HAP-1 (cell line): ENCODE data around the gene RANBP3L.
"Not testable (repeated sequence)": the region's sequence is repeated elsewhere in the genome, so short reads cannot be mapped to it uniquely, and the experiment has no call there.

Experiments used
- DNase-seq, 2 experiments: peaks; one replicate each; pipeline ENCODE4 v3.0.0-alpha.2; 2016 to 2020; ENCODE audit warnings: low spot score in 2 of 2
- H3K27me3 ChIP-seq: fragments of 250-450 bp; sonication (Bioruptor Pico); 2 replicates; pipeline ENCODE4 v1.5.1; 2020; ENCODE audit warnings: low read depth, mild to moderate bottlenecking, moderate library complexity
- H3K36me3 ChIP-seq: fragments of 250-450 bp; sonication (Bioruptor Pico); replicated peaks from 2 replicates; pipeline ENCODE4 v1.5.1; 2020; ENCODE audit warnings: mild to moderate bottlenecking
- H3K4me1 ChIP-seq: fragments of 250-450 bp; sonication (Bioruptor Pico); 2 replicates; pipeline ENCODE4 v1.5.1; 2020; ENCODE audit warnings: mild to moderate bottlenecking
- H3K4me3 ChIP-seq: fragments of 250-450 bp; sonication (Bioruptor Pico); 2 replicates; pipeline ENCODE4 v1.5.1; 2020; ENCODE audit warnings: mild to moderate bottlenecking, moderate library complexity
- H3K9me3 ChIP-seq: fragments of 250-450 bp; sonication (Bioruptor Pico); 2 replicates; pipeline ENCODE4 v1.5.1; 2020; ENCODE audit warnings: mild to moderate bottlenecking, moderate library complexity
- in situ Hi-C: fragments of 300-500 bp; cut with MboI; formaldehyde crosslinking; loops from 3 replicates; pipeline ENCODE4 v1.14.3; 2020; ENCODE audit warnings: low sequenced_read_pairs, inconsistent platforms, mixed read lengths

Gene RANBP3L

DNA sequence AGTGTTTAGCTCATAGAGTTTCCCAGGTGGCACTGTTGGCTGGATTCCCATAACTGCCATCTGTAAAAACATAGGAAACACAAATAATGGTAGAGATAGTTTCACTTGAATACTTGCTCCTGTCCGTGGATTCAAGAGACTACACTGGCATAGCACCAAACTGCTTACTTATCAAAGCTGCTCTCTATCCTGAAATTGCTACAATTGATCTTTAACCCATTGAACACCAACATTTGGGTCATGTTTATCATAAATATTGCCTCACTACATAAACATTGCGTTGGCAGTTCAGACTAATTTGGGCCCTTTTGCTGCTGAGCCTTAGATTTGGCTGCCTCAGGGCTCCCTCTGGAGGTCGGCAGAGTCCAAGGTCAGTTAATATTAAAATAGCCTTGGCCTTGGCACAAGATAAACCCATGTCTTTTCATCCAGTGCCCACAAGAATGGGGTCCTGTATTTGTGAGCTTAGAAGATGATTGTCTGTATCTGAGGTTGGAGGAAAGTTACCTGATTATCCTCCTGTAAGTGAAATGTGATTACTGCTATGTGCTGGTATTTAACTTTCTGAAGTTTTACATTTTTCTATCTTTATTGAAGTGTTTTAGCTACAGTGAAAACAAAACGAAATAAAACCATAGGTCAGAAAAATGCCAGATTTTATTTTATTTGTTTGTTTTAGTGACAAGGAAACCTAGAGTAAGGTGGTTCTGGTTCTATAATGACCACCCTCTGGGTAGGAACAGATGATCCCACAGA is 4.0 kb upstream of the RANBP3L start:
- peak; percentile 48 to 66 for DNase-seq
- in situ Hi-C loops: no loop called here
- H3K4me3 ChIP-seq: no peak overlapping the region
- H3K36me3 ChIP-seq: no peaks in the 10 kb centered on the region
- 0 out of 2 replicates have a peak, but pooled peaks cover 3% of the 10 kb centered on the region for H3K27me3 ChIP-seq
- peaks cover 28% of the 10 kb centered on the region for H3K4me1 ChIP-seq
- H3K9me3 ChIP-seq: no peaks in the 10 kb centered on the region

DNA sequence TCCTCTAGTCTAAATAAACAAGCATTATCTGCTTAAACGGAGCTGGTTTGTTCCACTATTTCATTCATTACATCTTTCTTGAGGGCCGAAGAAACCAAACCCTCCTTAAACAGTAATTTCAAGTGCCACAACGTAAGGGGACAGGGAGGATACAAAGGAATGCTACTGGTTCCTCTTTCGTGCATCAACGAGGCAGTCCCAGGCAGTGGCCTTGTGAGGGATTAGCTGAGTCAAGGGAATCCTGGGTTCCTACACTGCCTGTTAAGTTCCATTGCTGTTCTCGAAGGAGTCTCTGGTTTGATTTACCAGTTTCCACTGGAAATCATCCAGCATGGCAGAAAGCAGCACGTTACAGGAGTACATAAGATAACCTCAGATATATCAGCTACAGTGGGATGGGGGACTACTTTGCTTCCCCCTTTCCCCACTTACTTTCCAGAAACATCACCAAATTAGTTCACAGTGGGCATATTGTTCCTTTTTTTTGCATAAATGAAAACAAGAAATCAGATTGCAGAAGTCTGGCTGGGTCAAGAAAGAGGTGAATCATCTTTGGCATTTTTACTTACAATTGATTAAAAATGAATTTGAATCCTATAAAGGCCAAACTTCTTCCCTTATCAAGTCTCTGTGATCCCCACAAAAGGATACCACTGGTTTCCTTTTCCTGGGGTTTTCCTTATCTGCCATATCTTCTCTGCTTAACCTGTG is 2.5 kb upstream of the RANBP3L start:
- Histone ChIP-seq H3K4me1 (peaks cover 28% of the 10 kb centered on the region), H3K9me3 (no peaks in the 10 kb centered on the region), H3K27me3 (0 out of 2 replicates have a peak, but pooled peaks cover 2% of the 10 kb centered on the region), H3K36me3 (no peaks in the 10 kb centered on the region), H3K4me3 (no peak overlapping the region)
- peak; percentile 48 to 52 for DNase-seq
- in situ Hi-C loops: no loop called here

DNA sequence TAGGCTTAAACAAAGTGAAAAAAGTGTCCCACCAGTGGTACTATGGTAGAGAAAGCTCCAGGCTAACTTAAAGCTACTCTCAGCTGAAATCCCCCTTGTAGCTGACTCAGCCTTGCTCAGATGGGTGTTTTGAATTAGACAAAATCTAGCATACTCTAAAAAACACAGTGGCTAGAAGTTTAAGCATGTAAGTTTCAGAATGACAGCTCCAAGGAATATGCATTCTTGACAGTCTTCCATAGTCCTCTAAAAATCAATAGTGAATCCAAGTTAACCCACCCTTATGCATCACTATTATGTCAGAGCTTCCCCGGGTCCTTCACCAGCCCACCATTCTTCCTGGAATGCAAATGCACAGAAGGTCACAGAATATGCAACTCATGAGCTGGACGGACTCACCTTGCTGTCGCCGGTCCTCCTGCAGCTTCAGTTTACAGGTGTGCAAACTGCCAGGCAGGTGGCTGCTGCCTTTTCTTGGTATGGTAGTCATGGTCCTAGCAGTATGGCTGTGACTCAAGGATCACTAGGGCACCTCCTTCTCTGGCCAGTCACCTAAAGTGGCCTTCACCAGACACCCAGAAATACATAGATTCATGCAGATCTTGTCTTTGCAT is 668 bp downstream of the RANBP3L start:
- no peaks in the 10 kb centered on the region for H3K27me3 ChIP-seq
- H3K4me1 ChIP-seq: peaks cover 28% of the 10 kb centered on the region
- no peaks in the 10 kb centered on the region; the same call in 1 of the 2 replicates for H3K9me3 ChIP-seq
- no peak for DNase-seq
- H3K36me3 ChIP-seq: no peaks in the 10 kb centered on the region
- no peak overlapping the region for H3K4me3 ChIP-seq
- in situ Hi-C loops: no loop called here

DNA sequence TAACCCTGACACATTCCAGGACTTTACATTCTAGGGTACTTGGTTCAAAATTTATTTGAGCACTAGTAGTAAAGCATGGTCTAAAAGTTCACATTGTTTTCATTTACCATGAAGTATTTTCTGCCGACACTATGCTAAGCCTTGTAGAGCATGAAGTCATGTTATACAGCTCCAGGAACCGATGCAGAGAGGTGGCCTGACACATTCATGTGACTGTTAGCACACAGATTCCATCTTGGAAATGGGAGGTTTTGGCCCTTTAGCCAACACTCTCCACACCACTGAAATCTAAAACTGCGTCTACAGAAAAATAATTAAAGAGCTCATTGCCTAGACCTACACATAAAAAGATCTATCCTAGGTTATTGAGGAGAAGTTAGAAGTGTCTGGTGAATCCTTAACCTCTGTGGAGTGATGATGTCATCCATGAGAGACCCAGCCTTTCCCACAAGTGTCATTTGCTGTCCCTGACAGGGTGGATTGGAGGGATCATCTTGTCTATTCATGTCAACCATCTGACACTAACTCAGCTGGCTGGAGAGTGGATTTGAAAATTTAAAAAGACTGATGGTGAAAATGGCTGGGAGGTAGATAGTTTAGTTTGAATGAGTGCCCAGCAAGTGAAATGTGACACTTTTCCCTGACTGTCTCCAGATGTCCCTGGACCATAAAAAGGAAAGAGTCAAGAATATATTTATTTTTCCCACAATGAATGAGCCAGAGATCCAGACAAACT is 1.3 kb downstream of the RANBP3L start:
- peaks cover 28% of the 10 kb centered on the region for H3K4me1 ChIP-seq
- H3K4me3 ChIP-seq: no peak overlapping the region
- no peak for DNase-seq
- H3K27me3 ChIP-seq: no peaks in the 10 kb centered on the region
- in situ Hi-C loops: no loop called here
- H3K9me3 ChIP-seq: no peaks in the 10 kb centered on the region; the same call in 1 of the 2 replicates
- no peaks in the 10 kb centered on the region for H3K36me3 ChIP-seq

DNA sequence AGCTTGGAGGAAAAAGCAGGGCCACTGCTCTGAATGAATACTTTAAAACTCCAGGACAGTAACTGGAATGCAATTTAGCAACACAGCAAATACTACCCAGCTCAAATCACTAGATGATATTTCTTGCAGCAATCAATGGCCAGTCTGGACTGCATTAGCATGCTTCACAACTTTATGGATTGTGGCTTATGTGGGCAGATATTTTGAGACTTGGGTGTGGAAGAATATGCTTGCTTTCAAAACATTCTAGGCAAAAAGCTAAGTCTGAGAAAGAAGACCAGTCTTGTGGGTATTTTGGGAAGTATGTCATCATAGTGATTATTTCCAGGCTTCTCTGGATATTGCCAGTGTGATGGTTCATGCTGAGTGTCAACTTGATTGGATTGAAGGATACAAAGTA is 3.1 kb downstream of the RANBP3L start:
- in situ Hi-C loops: no loop called here
- H3K27me3 ChIP-seq: no peaks in the 10 kb centered on the region
- H3K4me3 ChIP-seq: no peak overlapping the region
- H3K9me3 ChIP-seq: no peaks in the 10 kb centered on the region; the same call in 1 of the 2 replicates
- DNase-seq: no peak
- H3K4me1 ChIP-seq: peaks cover 19% of the 10 kb centered on the region
- no peaks in the 10 kb centered on the region for H3K36me3 ChIP-seq

DNA sequence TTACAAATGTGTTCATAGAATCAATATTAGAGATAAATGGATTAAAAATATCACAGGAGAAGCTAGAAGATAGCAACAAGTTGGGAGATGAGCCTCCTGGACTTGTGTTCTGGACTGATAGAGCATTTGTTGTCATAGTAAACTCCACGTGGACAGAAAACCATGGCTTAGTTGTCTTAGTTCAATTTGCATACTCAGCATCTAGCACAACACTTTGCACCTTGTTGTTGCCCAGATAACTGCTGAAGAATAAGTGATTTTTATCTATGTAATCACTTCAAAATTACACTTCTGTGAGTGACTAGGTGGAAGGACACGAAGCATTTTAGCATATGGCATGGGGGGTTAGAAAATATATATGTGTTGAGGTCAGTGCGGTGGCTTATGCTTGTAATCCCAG is 4.0 kb downstream of the RANBP3L start:
- no peaks in the 10 kb centered on the region; the same call in 1 of the 2 replicates for H3K9me3 ChIP-seq
- H3K4me1 ChIP-seq: peaks cover 10% of the 10 kb centered on the region
- H3K4me3 ChIP-seq: no peak overlapping the region
- in situ Hi-C loops: no loop called here
- H3K36me3 ChIP-seq: no peaks in the 10 kb centered on the region
- no peaks in the 10 kb centered on the region for H3K27me3 ChIP-seq
- no peak for DNase-seq

DNA sequence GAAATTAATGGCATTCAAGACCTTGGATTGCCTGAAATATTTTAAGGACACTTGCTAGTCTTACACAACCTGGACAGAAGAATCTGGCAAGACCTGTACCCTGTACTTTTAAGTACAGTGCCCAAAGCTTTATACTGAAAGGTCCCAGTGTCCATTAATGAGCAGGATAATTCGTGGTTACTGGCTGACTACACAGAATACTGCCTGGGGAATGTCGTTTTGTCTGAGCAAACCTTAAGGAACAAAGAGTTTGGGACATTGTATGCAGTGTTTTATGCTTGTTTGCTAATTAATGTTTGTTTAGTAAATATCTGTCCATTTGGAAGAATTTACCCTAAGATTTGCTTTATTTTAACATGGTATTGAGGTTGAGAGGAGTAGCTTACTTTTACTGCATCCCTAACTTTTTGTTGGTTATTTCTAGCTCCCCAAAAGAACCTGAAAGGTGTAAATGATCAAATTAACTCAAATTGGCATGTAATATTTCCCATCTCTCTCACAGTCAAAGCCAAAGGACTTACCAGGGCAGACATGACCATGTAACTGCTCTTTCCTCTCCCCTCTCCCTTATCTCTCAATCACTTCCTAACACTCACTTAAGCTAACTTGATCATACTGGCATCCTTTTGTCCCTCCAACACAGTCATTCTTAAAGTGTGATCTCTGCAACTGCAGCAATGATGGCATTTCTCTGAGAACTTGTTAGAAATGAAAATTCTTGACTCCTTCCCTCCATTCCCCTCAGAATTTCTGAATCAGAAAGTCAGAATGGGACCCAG is 15.7 kb downstream of the RANBP3L start:
- H3K27me3 ChIP-seq: no peaks in the 10 kb centered on the region
- in situ Hi-C loops: no loop called here
- peaks cover 8% of the 10 kb centered on the region for H3K4me1 ChIP-seq
- no peak for DNase-seq
- H3K9me3 ChIP-seq: no peaks in the 10 kb centered on the region
- H3K4me3 ChIP-seq: no peak overlapping the region
- H3K36me3 ChIP-seq: no peaks in the 10 kb centered on the region

DNA sequence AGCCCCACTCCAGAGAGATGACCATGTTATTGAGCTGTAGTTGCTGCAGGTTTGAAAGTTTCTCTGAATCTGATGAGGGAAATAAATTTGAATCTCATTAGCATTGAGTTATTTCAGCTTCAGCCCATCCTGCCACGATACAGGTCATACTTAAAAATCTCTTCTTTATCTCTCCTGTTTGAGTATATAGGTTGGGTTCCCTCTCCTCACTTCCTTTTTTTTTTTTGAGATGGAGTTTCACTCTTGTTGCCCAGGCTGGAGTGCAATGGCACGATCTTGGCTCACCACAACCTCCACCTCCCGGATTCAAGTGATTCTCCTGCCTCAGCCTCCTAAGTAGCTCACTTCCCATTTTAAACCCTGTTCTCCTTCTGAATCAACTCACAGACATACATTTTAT is 17.9 kb downstream of the RANBP3L start:
- H3K9me3 ChIP-seq, H3K27me3 ChIP-seq, H3K36me3 ChIP-seq, H3K4me1 ChIP-seq, DNase-seq, H3K4me3 ChIP-seq, in situ Hi-C loops: not testable (repeated sequence)

DNA sequence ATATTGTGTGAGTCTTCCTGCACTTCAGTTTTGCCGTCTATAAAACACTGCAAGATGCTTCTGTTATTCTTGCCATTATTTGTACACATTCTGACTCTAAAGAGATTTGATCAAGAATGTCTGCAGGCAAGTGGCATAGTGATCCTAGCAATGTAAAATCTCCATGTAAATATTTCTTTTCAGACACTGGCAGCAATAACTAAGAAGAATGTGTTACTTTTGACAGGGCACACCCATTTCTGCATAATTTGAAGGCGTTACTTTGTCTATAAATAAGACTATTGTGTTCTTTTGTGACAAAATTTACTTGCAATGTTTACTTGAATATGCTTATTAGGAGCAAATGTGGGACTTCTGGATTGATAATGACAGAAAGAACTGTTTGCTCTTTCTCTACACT is 20.1 kb downstream of the RANBP3L start:
- Histone ChIP-seq H3K9me3 (no peaks in the 10 kb centered on the region), H3K36me3 (no peaks in the 10 kb centered on the region), H3K4me1 (peaks cover 8% of the 10 kb centered on the region), H3K27me3 (no peaks in the 10 kb centered on the region), H3K4me3 (no peak overlapping the region)
- in situ Hi-C loops: no loop called here
- DNase-seq: peak in 1 of 2 experiments; percentile 38

DNA sequence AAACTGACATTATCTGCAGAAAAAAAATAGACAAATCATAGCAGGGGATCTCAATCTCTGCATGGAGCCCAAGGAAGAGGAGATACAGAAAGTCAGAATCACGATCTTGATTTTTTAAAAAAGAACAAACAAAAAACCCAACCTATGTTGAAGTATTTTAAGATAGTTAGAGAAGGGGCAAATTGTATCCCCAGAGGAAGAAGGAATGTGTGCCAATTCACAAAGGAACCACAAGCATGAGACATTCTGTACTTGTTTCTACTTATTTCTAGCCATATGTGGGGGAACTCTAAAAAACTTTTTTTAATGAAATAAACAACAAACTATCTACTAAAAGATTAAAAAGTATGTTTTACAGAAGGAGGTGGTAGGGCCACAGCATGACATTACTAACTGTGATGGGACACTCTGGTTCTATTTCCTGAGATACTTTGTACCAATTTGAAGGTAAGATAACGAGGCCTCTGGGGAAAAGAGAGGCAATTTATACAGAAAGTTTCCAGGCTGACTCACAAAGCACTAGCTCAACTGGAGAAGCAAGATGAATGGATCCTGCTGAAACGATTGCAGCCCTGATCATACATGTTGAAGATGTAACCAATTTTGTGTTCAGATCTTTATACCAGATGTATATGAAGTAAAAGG is 22.5 kb downstream of the RANBP3L start:
- no peak overlapping the region for H3K4me3 ChIP-seq
- H3K36me3 ChIP-seq: no peaks in the 10 kb centered on the region
- H3K9me3 ChIP-seq: no peaks in the 10 kb centered on the region
- peaks cover 8% of the 10 kb centered on the region for H3K4me1 ChIP-seq
- in situ Hi-C loops: no loop called here
- no peaks in the 10 kb centered on the region for H3K27me3 ChIP-seq
- DNase-seq: no peak

DNA sequence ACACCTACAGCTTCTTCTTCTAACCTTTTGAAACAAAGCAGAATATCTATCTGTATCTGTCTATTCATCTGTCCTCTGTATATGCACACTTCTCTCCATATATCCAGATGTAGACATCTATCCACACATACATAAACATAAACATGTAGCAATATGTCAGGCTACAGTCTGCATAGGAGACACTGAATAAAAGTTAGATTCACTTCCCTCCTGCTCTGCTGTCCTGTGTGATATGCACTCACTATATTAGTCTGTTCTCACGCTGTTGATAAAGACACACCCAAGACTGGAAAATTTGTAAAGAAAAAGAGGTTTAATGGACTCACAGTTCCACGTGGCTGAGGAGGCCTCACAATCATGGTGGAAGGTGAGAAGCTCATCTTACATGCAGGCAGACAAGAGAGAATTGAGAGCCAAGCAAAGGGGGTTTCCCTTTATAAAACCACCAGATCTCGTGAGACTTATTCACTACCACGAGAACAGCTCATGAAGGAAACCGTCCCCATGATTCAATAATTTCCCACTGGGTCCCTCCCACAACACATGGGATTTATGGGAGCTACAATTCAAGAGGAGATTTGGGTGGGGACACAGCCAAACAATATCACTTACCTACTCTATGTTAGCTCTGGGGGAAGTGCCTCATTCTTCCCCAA is 24.1 kb downstream of the RANBP3L start:
- Histone ChIP-seq H3K27me3 (no peaks in the 10 kb centered on the region), H3K4me3 (no peak overlapping the region), H3K36me3 (no peaks in the 10 kb centered on the region), H3K9me3 (no peaks in the 10 kb centered on the region), H3K4me1 (peaks cover 8% of the 10 kb centered on the region)
- in situ Hi-C loops: no loop called here
- DNase-seq: no peak

DNA sequence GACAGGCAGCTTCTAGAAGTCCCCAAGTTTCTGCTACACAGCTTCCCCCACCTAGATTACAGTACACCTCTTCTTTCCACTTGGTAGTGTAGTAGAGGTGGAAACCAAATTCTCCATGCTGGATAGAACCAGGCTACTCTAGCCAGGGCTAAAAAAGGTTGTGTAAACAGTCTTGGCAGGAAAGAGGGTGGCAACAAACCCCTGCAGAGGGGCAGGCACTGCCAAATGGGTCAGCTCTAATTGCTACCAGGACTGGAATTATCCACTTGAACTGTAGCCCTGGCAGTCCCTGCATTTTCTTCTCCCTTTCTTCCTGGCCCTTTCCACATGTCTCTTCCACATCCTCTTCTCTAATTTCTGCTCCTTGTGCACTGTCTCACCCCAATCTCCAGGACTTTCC is 24.8 kb downstream of the RANBP3L start:
- in situ Hi-C loops: no loop called here
- Histone ChIP-seq H3K36me3 (no peaks in the 10 kb centered on the region), H3K27me3 (no peaks in the 10 kb centered on the region), H3K4me3 (no peak overlapping the region), H3K4me1 (peaks cover 7% of the 10 kb centered on the region), H3K9me3 (no peaks in the 10 kb centered on the region)
- no peak for DNase-seq
